Cardiac ventricle fibroblast (primary cell): ENCODE measurements around the gene CNGA4. TPM values are rescaled to one million over a fixed set of nuclear protein-coding genes. Genes with fewer than 3 reads are reported as not detected.

Experiments used
- total RNA-seq: library from RNA; depleted of rRNA; stranded (reverse); fragments of >200 nt; gene quantifications from 2 replicates; pipeline ENCODE4 v1.2.3, GENCODE V29; 2015

CNGA4 gene
- 0.12 TPM in 1 of 2 replicates, not detected in the other for total RNA-seq

GRCh38 chr11:6238902-6239301 lies at the start of gene CNGA4:
Gene CNGA4 (plus strand): TSS chr11:6239089. CDS start chr11:6239207, 118 bp downstream.

GRCh38 chr11:6199174-6199810 lies 39.6 kb upstream of the CNGA4 start, which contains the start of gene OR52W1:
Gene OR52W1 (plus strand): TSS chr11:6199224. CDS start chr11:6199224, 0 bp downstream.

DNA sequence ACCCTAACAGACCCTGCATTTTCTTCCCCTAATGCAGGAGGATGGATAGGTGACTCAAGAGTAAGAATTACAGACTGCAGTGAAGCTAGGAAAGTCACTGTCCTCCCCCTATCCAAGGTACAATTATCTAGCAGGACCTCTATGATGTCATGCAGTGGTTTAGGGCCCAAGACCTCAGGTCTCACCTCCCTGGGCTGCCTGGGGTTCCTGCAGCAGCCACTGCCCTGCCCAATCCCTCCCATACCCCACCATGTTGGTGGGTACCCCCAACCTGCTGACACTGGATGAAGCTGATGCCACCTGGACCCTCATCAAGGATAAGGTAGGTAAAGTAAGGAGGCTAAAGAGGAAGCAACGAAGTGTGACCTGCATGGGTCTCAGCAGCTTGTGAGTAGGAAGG lies 33.5 kb upstream of the CNGA4 start, which contains the start of gene C11orf42:
TSS of gene C11orf42 (plus strand) at position 192 of the 400 bp plus-strand sequence. CDS start at position 251, 59 bp downstream.

GRCh38 chr11:6234387-6235107 lies 4.3 kb upstream of the CNGA4 start, which contains the start of gene FHIP1B:
Gene FHIP1B (minus strand): TSS chr11:6234636. CDS start chr11:6224516, 10,120 bp downstream.

Other genes with a start within 250 kb of the CNGA4 start
- not detected in 2 replicates for gene OR56A4, start 232.1 kb upstream of the CNGA4 start, total RNA-seq
- gene OR56A1, start 208.3 kb upstream of the CNGA4 start, total RNA-seq = not detected in 2 replicates
- not detected in 2 replicates for gene OR56B4, start 131.4 kb upstream of the CNGA4 start, total RNA-seq
- not detected in 2 replicates for gene OR52B2, start 68.8 kb upstream of the CNGA4 start, total RNA-seq
- not detected in 2 replicates for gene OR52W1, start 39.9 kb upstream of the CNGA4 start, total RNA-seq
- not detected in 2 replicates for gene C11orf42, start 33.5 kb upstream of the CNGA4 start, total RNA-seq
- 19.8 and 25.7 TPM in 2 replicates for gene FHIP1B, start 4.5 kb upstream of the CNGA4 start, total RNA-seq
- gene CCKBR, start 20.7 kb downstream of the CNGA4 start, total RNA-seq = not detected in 2 replicates
- 469 and 520 TPM in 2 replicates for gene CAVIN3, start 81.4 kb downstream of the CNGA4 start, total RNA-seq
- gene SMPD1, start 151.4 kb downstream of the CNGA4 start, total RNA-seq = 47.8 and 55.1 TPM in 2 replicates
- 20.8 and 21.2 TPM in 2 replicates for gene APBB1, start 180.0 kb downstream of the CNGA4 start, total RNA-seq
- gene HPX, start 201.9 kb downstream of the CNGA4 start, total RNA-seq = 0.29 TPM in 1 of 2 replicates, not detected in the other
- gene TRIM3, start 234.9 kb downstream of the CNGA4 start, total RNA-seq = 10.4 and 12.2 TPM in 2 replicates
- gene ARFIP2, start 242.2 kb downstream of the CNGA4 start, total RNA-seq = 39.4 and 45.2 TPM in 2 replicates
- 19.1 and 31.7 TPM in 2 replicates for gene TIMM10B, start 242.4 kb downstream of the CNGA4 start, total RNA-seq